Endothelial cell (in vitro differentiated cells): ENCODE measurements around the gene PRKCZ. TPM values are rescaled to one million over a fixed set of nuclear protein-coding genes. Genes with fewer than 3 reads are reported as not detected.
A peak's percentile ranks its signal among the peaks of the same experiment; 100 is the strongest.

Source experiments
- DNase-seq: peaks from one replicate; pipeline ENCODE4 v3.0.0; 2021; ENCODE audit warnings: low spot score
- H3K27ac Mint-ChIP-seq: one replicate; pipeline ENCODE4 v1.8.0; 2021; ENCODE audit warnings: mixed read lengths, inconsistent platforms; ENCODE audit not compliant: unreplicated experiment
- H3K27me3 Mint-ChIP-seq: one replicate; pipeline ENCODE4 v1.8.0; 2021; ENCODE audit warnings: mild to moderate bottlenecking, moderate library complexity, mixed read lengths, inconsistent platforms; ENCODE audit not compliant: unreplicated experiment
- H3K36me3 Mint-ChIP-seq: one replicate; pipeline ENCODE4 v1.8.0; 2021; ENCODE audit warnings: mild to moderate bottlenecking, low read depth, mixed read lengths, inconsistent platforms; ENCODE audit not compliant: unreplicated experiment
- H3K4me1 Mint-ChIP-seq: one replicate; pipeline ENCODE4 v1.8.0; 2021; ENCODE audit warnings: mild to moderate bottlenecking, mixed read lengths, inconsistent platforms; ENCODE audit not compliant: unreplicated experiment
- H3K4me3 Mint-ChIP-seq: one replicate; pipeline ENCODE4 v1.8.0; 2021; ENCODE audit warnings: mild to moderate bottlenecking, mixed read lengths, inconsistent platforms; ENCODE audit not compliant: unreplicated experiment
- H3K9me3 Mint-ChIP-seq: one replicate; pipeline ENCODE4 v1.8.0; 2021; ENCODE audit warnings: mixed read lengths, inconsistent platforms; ENCODE audit not compliant: unreplicated experiment
- total RNA-seq: library from RNA; stranded (reverse); fragmentation: NEBNext Ultra II Directional; extraction: Animal tissue kit (Norgen Biotek cat#: 25700); gene quantifications from one replicate; pipeline ENCODE4 v1.2.1, GENCODE V29; 2021; ENCODE audit not compliant: unreplicated experiment
- TF ChIP-seq, protein P1 (sequence below): fragments of 200-600 bp; sonication (generic); IDR thresholded peaks from one replicate; pipeline ENCODE4 v1.5.0; 2021; ENCODE audit warnings: antibody characterized with exemption; ENCODE audit not compliant: unreplicated experiment

PRKCZ gene
- total RNA-seq, 1 donor from 2014 or later = 23.1 TPM

DNA sequence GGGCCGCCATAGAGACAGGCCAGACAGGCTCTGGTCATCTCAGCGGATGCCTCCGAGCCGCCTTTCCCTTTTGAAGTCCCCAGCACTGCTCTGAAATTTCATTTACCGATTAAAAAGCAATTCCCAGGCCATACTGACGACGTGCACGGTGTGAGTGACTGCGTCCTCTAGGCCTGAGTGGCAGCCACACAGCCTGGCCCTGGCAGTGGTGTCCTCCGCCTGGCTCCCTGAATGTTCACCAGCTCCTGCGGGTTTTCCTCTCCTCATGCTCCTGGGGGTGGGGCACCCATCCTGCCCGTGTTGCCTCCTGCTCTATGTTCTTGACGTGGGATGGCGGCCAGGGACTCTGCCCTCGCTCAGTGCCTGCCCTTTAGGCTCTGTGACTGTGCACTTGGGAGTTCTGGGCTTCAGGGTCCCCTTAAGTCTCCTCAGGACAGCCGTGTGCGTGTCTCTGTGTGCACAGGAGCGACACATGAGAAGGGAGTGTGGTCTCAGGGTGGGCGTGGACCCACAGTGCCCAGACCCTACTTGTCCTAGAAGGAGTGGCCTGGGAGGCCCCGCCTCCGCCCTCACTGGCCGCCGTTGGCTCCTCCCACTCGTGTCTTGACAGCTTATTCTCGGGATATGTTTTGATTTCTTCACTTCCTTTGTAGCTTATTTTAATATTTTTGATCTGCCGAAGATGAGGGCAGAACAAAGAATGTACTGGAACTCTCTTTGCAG is 181.5 kb downstream of the PRKCZ start:
- H3K4me3 Mint-ChIP-seq = peak overlapping the region; percentile 97
- H3K4me1 Mint-ChIP-seq = peaks cover 52% of the 10 kb centered on the region
- H3K9me3 Mint-ChIP-seq = no peaks in the 10 kb centered on the region
- DNase-seq = no peak
- peaks cover 8% of the 10 kb centered on the region for H3K36me3 Mint-ChIP-seq
- peak overlapping the region; percentile 74 for H3K27ac Mint-ChIP-seq
- peaks cover 18% of the 10 kb centered on the region for H3K27me3 Mint-ChIP-seq
- TF ChIP-seq, protein P1, sequence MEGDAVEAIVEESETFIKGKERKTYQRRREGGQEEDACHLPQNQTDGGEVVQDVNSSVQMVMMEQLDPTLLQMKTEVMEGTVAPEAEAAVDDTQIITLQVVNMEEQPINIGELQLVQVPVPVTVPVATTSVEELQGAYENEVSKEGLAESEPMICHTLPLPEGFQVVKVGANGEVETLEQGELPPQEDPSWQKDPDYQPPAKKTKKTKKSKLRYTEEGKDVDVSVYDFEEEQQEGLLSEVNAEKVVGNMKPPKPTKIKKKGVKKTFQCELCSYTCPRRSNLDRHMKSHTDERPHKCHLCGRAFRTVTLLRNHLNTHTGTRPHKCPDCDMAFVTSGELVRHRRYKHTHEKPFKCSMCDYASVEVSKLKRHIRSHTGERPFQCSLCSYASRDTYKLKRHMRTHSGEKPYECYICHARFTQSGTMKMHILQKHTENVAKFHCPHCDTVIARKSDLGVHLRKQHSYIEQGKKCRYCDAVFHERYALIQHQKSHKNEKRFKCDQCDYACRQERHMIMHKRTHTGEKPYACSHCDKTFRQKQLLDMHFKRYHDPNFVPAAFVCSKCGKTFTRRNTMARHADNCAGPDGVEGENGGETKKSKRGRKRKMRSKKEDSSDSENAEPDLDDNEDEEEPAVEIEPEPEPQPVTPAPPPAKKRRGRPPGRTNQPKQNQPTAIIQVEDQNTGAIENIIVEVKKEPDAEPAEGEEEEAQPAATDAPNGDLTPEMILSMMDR = no peak

DNA sequence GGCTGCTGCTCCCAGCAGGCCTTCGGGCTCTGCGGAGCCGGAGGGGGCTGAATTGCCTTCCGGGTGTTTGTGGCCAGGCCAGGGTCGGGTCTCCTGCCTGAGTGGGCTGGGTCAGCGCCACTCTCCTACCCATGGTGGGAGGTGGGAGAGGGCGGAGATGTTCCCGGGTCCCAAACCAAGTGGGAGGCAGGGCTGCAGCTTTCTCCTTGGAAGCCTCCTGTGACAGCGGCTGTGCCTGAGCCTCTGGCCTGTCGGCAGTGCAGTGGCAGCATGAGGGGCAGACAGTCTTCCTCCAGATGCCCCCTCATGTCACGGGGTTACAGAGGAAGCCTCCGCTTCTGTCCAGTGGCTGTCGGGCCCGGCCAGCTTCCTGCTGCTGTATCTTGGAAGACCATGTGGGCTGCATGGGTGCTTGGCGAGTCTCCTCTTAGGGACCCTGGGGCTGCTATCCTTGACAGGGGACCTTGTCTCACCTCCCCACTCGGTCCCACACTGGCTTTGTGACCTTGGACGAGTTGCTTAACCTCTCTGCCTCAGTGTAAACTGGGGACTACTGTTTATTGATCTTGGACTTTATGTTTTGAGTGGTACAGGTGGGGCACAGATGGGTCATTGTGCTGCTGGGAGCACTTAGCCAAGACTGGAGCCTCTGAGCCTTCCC is 182.2 kb downstream of the PRKCZ start:
- Mint-ChIP-seq H3K27me3 (peaks cover 18% of the 10 kb centered on the region), H3K9me3 (no peaks in the 10 kb centered on the region), H3K4me1 (peaks cover 54% of the 10 kb centered on the region), H3K4me3 (peak overlapping the region; percentile 97), H3K36me3 (peaks cover 8% of the 10 kb centered on the region), H3K27ac (no peak overlapping the region)
- TF ChIP-seq, protein P1 = no peak
- no peak for DNase-seq

DNA sequence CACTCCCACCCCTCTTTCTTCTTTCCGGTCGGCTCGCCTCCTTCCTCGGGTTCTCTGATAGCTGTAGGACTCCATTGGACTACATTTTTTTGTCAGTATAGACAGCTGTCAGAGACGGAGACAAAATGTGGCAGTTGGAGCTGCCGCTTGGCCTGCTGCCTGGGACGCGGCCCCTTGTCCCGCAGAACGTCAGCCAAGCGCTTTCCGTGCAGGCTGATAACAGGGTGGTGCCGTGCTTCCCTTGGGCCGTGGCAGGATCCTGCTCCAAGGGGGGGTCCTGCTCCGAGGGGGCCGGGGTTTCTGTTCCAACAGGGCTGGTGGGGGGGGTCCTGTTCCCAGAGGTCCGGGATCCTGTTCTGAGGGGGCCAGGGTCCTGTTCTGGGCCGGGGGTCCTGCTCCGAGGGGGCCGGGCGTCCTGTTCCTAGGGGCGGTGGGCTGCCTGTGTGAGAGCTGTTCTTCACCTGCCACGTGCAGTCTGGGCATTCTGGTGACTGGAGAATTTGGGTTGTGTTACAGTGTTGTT is 182.8 kb downstream of the PRKCZ start:
- no peak for DNase-seq
- H3K9me3 Mint-ChIP-seq = no peaks in the 10 kb centered on the region

DNA sequence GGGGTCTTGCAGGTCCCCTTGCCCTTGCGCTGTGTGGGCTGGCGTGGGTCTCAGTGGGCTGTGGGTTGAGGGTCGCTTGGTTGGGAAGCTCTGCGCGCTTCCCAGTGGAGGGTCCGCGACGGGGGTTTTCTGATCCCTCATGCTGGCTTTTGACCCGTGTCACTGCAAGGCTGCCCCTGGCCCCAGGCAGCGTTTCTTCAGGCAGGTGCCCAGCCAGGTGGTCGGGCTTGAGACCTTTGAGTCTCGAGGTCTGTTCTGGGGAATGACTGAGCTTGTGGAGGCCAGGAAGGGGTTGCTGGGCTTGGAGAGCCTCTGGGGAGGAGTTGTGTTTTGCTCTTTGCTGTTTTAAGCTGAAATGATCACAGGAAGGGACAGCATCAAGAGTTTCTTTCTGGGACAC is 183.3 kb downstream of the PRKCZ start:
- H3K36me3 Mint-ChIP-seq = peaks cover 8% of the 10 kb centered on the region
- no peak for DNase-seq
- TF ChIP-seq, protein P1 = no peak
- H3K4me1 Mint-ChIP-seq = peaks cover 58% of the 10 kb centered on the region
- H3K27ac Mint-ChIP-seq = peak overlapping the region; percentile 5
- peaks cover 18% of the 10 kb centered on the region for H3K27me3 Mint-ChIP-seq
- H3K4me3 Mint-ChIP-seq = peak overlapping the region; percentile 47
- no peaks in the 10 kb centered on the region for H3K9me3 Mint-ChIP-seq

More for the DNA sequence above, 182.8 kb downstream of the PRKCZ start:
- TF ChIP-seq, protein P1 = no peak
- peaks cover 18% of the 10 kb centered on the region for H3K27me3 Mint-ChIP-seq
- no peak overlapping the region for H3K27ac Mint-ChIP-seq
- H3K4me3 Mint-ChIP-seq = peak overlapping the region; percentile 47
- H3K4me1 Mint-ChIP-seq = peaks cover 58% of the 10 kb centered on the region
- peaks cover 8% of the 10 kb centered on the region for H3K36me3 Mint-ChIP-seq
